Midbrain (tissue), 1 donor: ENCODE measurements around the gene NUP210L.
"Not testable (repeated sequence)": the region's sequence is repeated elsewhere in the genome, so short reads cannot be mapped to it uniquely, and the experiment has no call there.

Experiments
- DNase-seq: peaks from one replicate; lab custom pipeline; 2025; lab: John Stamatoyannopoulos, UW

Gene NUP210L

DNA sequence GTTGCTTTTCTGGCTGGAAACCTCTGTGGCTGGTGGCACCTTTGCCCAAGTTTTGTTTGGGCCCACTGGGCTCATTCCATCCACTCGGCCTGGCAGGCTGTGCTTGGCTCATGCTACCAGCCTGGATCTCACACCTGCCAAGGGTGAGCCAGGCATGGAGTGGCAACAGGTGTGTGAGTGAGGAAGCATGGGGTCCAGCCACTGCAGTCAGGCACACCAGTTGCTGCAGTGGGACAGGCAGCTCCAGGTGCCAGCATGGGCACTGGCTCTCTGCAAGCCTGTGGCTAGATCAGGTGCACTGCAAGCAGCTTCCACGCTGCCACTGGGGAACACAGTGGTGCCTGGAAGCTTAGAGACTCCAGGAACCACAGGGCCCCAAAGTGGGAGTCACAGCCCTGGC, 57.0 kb downstream of the NUP210L start:
- no peak for DNase-seq

DNA sequence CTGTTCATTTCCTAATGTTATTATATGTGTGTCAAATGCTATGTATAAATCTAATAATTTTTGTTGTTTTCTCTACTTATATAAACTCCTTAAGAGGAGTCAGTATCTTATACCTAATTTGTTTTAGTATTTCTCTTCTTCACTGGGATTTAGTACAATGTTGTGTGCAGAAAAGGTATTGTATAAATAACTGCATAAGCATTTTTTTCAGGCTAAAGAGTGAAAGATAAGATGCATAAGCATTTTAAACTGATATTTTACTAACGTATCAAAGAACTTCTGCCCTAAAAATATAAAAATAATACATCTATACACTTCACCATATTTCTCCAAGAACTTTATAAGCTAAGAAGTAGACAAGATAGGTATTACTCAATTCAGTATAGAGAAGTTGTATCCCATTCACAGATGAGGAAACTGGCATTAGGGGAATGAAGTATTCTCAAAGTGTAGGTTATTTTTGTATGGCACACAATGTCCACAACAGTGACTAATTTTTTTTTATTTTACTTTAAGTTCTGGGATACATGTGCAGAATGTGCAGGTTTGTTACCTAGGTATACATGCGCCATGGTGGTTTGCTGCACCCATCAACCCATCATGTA, 59.3 kb downstream of the NUP210L start:
- DNase-seq, result no peak

GRCh38 chr1:154094411-154094810, 60.5 kb downstream of the NUP210L start:
- no peak for DNase-seq

DNA sequence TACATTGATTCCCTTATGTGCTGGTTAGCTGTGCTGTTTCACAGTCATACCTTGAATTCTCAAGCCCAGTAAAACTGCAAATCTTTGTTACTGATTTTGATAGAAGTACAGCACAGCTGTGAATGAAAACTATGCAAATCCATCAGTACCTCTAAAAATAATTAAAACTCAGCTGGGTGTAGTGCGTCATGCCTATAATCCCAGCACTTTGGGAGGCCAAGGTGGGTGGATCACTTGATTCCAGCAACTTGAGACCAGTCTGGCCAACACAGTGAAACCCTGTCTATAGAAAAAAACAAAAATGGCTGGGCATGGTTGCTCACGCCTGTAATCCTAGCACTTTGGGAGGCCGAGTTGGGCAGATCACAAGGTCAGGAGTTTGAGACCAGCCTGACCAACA, 61.2 kb downstream of the NUP210L start:
- DNase-seq, result no peak

DNA sequence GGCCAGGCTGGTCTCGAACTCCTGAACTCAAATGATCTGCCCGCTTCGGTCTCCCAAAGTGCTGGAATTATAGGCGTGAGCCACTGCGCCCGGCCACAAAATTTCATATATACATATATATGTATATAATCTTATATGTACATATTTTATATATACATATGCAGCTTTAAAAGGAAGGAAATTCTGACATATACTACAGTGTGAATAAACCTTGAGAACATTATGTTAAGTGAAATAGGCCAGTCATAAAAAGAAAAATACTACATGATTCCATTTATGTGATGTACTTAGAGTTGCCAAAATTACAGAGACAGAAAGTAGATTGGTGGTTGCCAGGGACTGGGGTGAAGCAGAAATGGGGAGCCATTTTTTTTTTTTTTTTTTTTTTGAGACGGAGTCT, 63.2 kb downstream of the NUP210L start:
- no peak for DNase-seq

- no peak for DNase-seq
Measured at GRCh38 chr1:154087574-154087973, 67.3 kb downstream of the NUP210L start.

DNA sequence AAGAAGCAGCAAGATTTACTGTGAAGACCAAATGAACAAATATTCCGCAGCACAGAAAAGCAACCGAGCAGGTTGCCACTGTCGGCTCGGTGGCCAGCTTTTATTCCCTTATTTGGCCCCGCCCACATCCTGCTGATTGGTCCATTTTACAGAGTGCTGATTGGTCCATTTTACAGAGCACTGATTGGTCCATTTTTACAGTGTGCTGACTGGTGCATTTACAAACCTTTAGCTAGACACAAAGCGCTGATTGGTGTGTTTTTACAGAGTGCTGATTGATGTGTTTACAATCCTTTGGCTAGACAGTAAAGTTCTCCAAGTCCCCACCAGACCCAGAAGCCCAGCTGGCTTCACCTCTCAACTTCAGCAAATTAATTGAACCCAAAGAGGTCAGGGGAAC, 71.8 kb downstream of the NUP210L start:
- not testable (repeated sequence) for DNase-seq

GRCh38 chr1:154081386-154082126, 73.3 kb downstream of the NUP210L start:
- DNase-seq, result no peak

- DNase-seq, result no peak
Measured at GRCh38 chr1:154076413-154076812, 78.5 kb downstream of the NUP210L start.

- no peak for DNase-seq
Measured at GRCh38 chr1:154075746-154076145, 79.1 kb downstream of the NUP210L start.

DNA sequence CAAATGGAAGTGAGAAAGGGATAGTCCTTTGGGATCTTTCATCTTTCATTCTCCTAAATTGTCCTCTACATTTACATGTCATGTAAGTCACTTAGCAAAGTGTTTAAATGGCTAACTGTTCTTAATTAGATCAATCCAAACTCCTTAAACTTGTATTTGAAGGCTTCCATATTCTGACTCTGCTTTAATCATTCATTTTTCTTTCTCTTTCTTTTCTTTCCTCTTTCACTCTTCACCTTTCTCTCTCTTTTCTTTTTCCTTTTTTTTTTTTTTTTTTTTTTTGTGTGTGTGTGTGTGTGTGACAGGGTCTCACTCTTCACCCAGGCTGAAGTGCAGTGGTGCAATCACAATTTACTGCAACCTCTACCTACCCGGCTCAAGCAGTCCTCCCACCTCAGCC, 92.6 kb downstream of the NUP210L start:
- DNase-seq, result no peak

DNA sequence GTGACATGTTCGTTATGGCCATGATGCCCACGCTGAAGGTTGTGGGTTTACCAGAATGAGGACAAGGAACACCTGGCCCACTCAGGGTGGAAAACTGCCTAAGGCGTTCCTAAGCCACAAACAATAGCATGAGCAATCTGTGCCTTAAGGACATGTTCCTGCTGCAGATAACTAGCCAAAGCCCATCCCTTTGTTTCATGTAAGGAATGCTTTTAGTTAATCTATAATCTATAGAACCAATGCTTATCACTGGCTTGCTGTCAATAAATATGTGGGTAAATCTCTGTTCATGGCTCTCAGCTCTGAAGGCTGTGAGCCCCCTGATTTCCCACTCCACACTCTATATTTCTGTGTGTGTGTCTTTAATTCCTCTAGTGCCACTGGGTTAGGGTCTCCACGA, 107.4 kb downstream of the NUP210L start:
- DNase-seq, result not testable (repeated sequence)

DNA sequence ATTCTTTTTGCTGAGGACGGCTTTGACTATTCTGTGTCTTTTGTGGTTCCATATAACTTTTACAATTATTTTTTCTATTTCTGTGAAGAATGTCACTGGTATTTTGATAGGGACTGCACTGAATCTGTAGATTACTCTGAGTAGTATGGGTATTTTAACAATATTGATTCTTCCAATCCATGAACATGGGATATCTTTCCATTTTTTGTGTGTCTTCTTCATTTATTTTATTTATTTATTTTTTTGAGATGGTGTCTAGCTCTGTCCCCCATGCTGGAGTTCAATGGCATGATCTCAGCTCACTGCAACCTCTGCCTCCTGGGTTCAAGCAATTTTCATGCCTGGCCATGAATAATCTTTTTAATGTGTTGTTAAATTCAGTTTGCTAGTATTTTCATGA, 121.2 kb downstream of the NUP210L start:
- not testable (repeated sequence) for DNase-seq

DNA sequence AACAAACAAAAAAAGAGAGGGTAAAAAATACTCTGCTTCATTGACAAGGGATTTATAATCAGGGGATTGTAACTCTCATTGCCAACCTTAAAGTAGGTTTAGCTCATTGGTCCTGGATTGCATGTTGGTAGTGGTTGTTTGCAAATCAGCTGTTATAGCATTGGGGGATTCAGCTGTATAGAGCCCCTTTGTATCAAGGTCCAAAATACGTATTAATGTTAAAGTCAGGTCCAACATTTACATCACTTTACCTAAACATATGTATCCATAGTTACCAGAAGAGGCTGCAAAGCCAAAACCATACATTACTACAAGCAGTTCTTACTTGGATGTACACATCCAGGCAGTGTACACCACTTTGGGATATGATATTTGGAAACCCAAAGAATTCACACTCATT, 134.9 kb downstream of the NUP210L start:
- DNase-seq, result no peak

DNA sequence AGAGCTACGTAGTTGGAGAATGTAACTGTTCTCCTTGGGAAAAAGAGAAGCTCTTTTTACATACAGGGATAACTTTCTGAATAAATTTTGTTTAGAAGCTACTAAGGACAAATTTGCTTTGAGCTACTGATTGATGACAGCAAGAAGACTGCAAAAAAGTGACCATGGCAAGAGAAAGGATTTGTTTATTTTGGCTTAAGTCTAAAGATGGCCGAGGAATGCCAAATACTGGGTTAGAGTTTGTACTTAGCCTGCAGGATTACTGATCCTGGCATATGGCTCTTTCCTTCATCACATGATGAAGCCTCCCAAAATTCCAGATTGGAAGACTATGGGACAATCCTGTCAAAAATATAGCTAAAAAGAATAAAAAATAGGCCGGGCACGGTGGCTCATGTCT, 135.6 kb downstream of the NUP210L start:
- DNase-seq, result no peak

- DNase-seq, result no peak
Measured at GRCh38 chr1:154014154-154014907, 140.5 kb downstream of the NUP210L start.

- DNase-seq, result not testable (repeated sequence)
Measured at GRCh38 chr1:154012543-154012942, 142.3 kb downstream of the NUP210L start.

GRCh38 chr1:154012129-154012528, 142.7 kb downstream of the NUP210L start:
- DNase-seq, result no peak

GRCh38 chr1:154006136-154006535, 148.7 kb downstream of the NUP210L start:
- DNase-seq, result no peak

DNA sequence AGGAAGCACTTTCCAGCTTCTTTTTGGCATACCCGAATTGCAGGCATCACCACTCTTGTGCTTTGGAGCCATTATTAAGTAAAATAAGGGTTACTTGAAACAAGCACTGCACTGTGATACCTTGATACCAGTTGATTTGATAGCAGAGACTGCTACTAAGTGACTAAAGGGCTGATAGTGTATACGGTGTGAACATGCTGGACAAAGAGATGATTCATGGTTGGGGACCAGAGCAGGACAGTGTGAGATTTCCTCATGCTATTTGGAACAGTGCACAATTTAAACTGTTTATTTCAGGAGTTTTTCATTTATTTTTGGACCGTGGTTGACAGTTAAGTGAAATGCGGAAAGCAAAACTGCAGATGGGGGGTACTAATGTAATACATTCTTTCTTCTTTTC, 154.5 kb downstream of the NUP210L start:
- DNase-seq, result no peak

- DNase-seq, result not testable (repeated sequence)
Measured at GRCh38 chr1:153996882-153997281, 158.0 kb downstream of the NUP210L start.

DNA sequence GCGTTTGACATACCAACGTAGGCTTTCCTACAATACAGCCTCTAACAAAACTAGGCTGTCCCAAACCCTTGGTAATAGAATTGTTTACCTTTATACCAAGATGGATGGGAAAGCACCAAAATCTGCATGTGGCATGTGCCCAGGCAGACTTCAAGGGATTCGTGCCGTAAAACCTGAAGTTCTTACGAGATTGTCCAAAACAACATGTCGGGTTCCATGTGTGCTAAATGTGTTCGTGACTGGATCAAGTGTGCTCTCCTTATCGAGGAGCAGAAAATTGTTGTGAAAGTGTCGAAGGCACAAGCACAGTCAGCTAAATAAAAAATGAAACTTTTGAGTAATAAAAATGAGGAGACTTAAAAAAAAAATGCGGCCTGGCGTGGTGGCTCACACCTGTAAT, 159.2 kb downstream of the NUP210L start:
- no peak for DNase-seq

- DNase-seq, result no peak
Measured at GRCh38 chr1:153995202-153995601, 159.7 kb downstream of the NUP210L start.
